Endothelial cell of umbilical vein (primary cell): ENCODE data around the gene GOLPH3.

Experiments
- CTCF ChIP-seq, 2 donors: IDR thresholded peaks; 1 replicate in 1 of 2; 2 replicates in 1 of 2; pipeline ENCODE4 v1.5.1; 2011; ENCODE audit warnings: low read length in 2 of 2, mild to moderate bottlenecking in 2 of 2, moderate library complexity in 2 of 2, control low read depth in 1 of 2, inconsistent platforms in 1 of 2, low read depth in 1 of 2; ENCODE audit not compliant: insufficient read depth in 1 of 2; ENCODE audit errors: extremely low read depth in 1 of 2
- GATA2 ChIP-seq: IDR thresholded peaks from 2 replicates; pipeline ENCODE4 v1.7.0; 2011; ENCODE audit warnings: low read depth, mild to moderate bottlenecking, moderate library complexity, mixed read lengths, low read length; ENCODE audit not compliant: insufficient read length, insufficient read depth
- POLR2AphosphoS5 ChIP-seq: IDR thresholded peaks from 2 replicates; pipeline ENCODE4 v1.6.1; 2012; ENCODE audit warnings: low read depth, mild to moderate bottlenecking, control low read depth, low read length, moderate library complexity; ENCODE audit not compliant: insufficient read depth

GRCh38 chr5:32136342-32136741 lies 37.8 kb downstream of the GOLPH3 start:
- TF ChIP-seq POLR2AphosphoS5 (no peak), GATA2 (no peak), CTCF (IDR thresholded peaks at IDR 0.05; ENCODE audit: extremely low read depth in 1 of 2, insufficient read depth in 1 of 2, low read depth in 1 of 2, low read length in 2 of 2) (no peak)
